ENCODE results near the gene GALNT2. TPM values are rescaled to one million over a fixed set of nuclear protein-coding genes. Genes with fewer than 3 reads are reported as not detected.

Gene GALNT2
- total RNA-seq, 1 experiment from 2014 or later: 152 TPM

GRCh38 chr1:230265200-230266115 lies 198.4 kb downstream of the GALNT2 start:
- Histone ChIP-seq H3K27ac (ENCODE audit: low read length) (no peak overlapping the region), H3K4me1 (ENCODE audit: control insufficient read depth, insufficient read depth, low read length) (no peaks in the 10 kb centered on the region), H3K36me3 (ENCODE audit: control insufficient read depth, insufficient read depth, low read length) (0 out of 2 replicates have a peak, but pooled peaks cover 2% of the 10 kb centered on the region), H3K27me3 (ENCODE audit: control insufficient read depth, insufficient read depth, low read length) (no peaks in the 10 kb centered on the region), H3K9me3 (ENCODE audit: control insufficient read depth, insufficient read depth, low read depth, low read length) (no peaks in the 10 kb centered on the region), H3K4me3 (ENCODE audit: low read depth in 2 of 2, low read length in 2 of 2) (no peak overlapping the region)
- no TSS peak for BruUV-seq (replicated peaks)
- DNase-seq (ENCODE audit: low read depth, low spot score): no peak
- in situ Hi-C loops (cut with HindIII; ENCODE audit: low pct_unique_long_range_greater_than_20kb, low sequenced_read_pairs) (no loop called here), intact Hi-C loops (cut with micrococcal nuclease; ENCODE audit: unreplicated experiment) (no loop called here)
- TF ChIP-seq POLR2AphosphoS5 (IDR thresholded peaks at IDR 0.05; ENCODE audit: low read depth, low read length) (no peak), SIN3A (IDR thresholded peaks at IDR 0.05; ENCODE audit: borderline replicate concordance, insufficient read depth, low read depth, low read length) (no peak), CTCF (IDR thresholded peaks at IDR 0.05) (no peak), TCF7L2 (IDR thresholded peaks at IDR 0.05; ENCODE audit: low read depth, low read length) (no peak), REST (IDR thresholded peaks at IDR 0.05; ENCODE audit: insufficient read depth in 1 of 2, low read depth in 2 of 2, low read length in 1 of 2) (no peak)
- POLR2A ChIA-PET: no interaction called here
- CTCF ChIA-PET: no interaction called here
- no peak for ATAC-seq

GRCh38 chr1:230266456-230266855 lies 199.4 kb downstream of the GALNT2 start:
- Histone ChIP-seq H3K27me3 (ENCODE audit: control insufficient read depth, insufficient read depth, low read length) (no peaks in the 10 kb centered on the region), H3K36me3 (ENCODE audit: control insufficient read depth, insufficient read depth, low read length) (0 out of 2 replicates have a peak, but pooled peaks cover 2% of the 10 kb centered on the region), H3K4me1 (ENCODE audit: control insufficient read depth, insufficient read depth, low read length) (no peaks in the 10 kb centered on the region), H3K9me3 (ENCODE audit: control insufficient read depth, insufficient read depth, low read depth, low read length) (no peaks in the 10 kb centered on the region), H3K4me3 (ENCODE audit: low read depth in 2 of 2, low read length in 2 of 2) (no peak overlapping the region), H3K27ac (ENCODE audit: low read length) (no peak overlapping the region)
- TF ChIP-seq POLR2AphosphoS5 (IDR thresholded peaks at IDR 0.05; ENCODE audit: low read depth, low read length) (no peak), CTCF (IDR thresholded peaks at IDR 0.05) (no peak), TCF7L2 (IDR thresholded peaks at IDR 0.05; ENCODE audit: low read depth, low read length) (no peak), SIN3A (IDR thresholded peaks at IDR 0.05; ENCODE audit: borderline replicate concordance, insufficient read depth, low read depth, low read length) (no peak), REST (IDR thresholded peaks at IDR 0.05; ENCODE audit: insufficient read depth in 1 of 2, low read depth in 2 of 2, low read length in 1 of 2) (no peak)
- ChIA-PET POLR2A (no interaction called here), CTCF (no interaction called here)
- in situ Hi-C loops (cut with HindIII; ENCODE audit: low pct_unique_long_range_greater_than_20kb, low sequenced_read_pairs) (no loop called here), intact Hi-C loops (cut with micrococcal nuclease; ENCODE audit: unreplicated experiment) (no loop called here)
- DNase-seq (ENCODE audit: low read depth, low spot score) (no peak), ATAC-seq (no peak)
- BruUV-seq (replicated peaks): no TSS peak
